SK-N-MC (cell line): ENCODE measurements around the gene DOP1A.

ENCODE experiments used
- DNase-seq: peaks from one replicate; pipeline ENCODE4 v3.0.0-alpha.2; 2011; ENCODE audit warnings: low read depth, low spot score
- H3K27ac ChIP-seq: fragments of 200-600 bp; sonication (generic); 2 replicates; pipeline ENCODE4 v1.5.1; 2016; ENCODE audit warnings: mixed run types
- H3K36me3 ChIP-seq: fragments of 200-600 bp; sonication (generic); 2 replicates; pipeline ENCODE4 v1.6.1; 2017; ENCODE audit warnings: antibody characterized with exemption, low read length, mixed read lengths; ENCODE audit not compliant: insufficient read depth
- H3K4me3 ChIP-seq: fragments of 200-600 bp; sonication (generic); 2 replicates; pipeline ENCODE4 v1.5.1; 2016
- H3K9ac ChIP-seq: fragments of 200-600 bp; sonication (generic); 2 replicates; pipeline ENCODE4 v1.8.0; 2017; ENCODE audit warnings: mixed run types, mixed read lengths; ENCODE audit not compliant: insufficient read length
- H3K9me3 ChIP-seq: fragments of 200-600 bp; sonication (generic); 2 replicates; pipeline ENCODE4 v1.6.1; 2017; ENCODE audit warnings: low read depth, mild to moderate bottlenecking, antibody characterized with exemption, low read length, moderate library complexity, mixed read lengths
- EZH2 ChIP-seq: fragments of 200-600 bp; sonication (generic); IDR thresholded peaks from one replicate; pipeline ENCODE4 v1.6.1; 2017; ENCODE audit warnings: antibody characterized with exemption
- FOXP2 ChIP-seq: optimal IDR thresholded peaks from 2 replicates; pipeline ENCODE3; 2011; ENCODE audit warnings: mild to moderate bottlenecking, moderate library complexity; ENCODE audit not compliant: insufficient read depth; ENCODE audit errors: extremely low read length, control extremely low read depth
- POLR2AphosphoS5 ChIP-seq: IDR thresholded peaks from 2 replicates; pipeline ENCODE4 v1.6.1; 2012; ENCODE audit warnings: mild to moderate bottlenecking, low read depth, low read length, borderline replicate concordance

Gene DOP1A

DNA sequence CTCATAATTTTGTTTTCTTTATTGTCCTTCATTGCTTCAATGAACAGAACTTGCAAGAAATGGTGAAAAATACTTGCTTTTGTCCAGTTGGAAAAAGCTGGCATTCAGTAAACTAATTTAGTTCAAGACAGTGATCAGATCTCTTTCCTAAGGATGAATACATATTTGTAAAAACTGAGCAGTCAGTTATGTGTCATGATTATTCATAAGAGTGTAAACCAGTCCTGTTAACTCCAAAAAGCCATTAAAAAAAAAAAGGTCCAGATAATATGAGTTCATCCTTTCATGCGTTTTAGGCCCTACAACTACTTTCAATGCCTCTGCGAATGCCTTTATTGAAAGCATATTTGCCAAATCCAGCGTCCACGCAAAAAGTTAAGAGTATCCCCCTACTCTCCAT, 125.0 kb downstream of the DOP1A start:
- Histone ChIP-seq H3K4me3 (peak overlapping the region; percentile 97), H3K27ac (no peak overlapping the region), H3K9me3 (no peaks in the 10 kb centered on the region), H3K9ac (peak overlapping the region; percentile 85), H3K36me3 (peaks cover 27% of the 10 kb centered on the region)
- no peak for TF ChIP-seq POLR2AphosphoS5
- TF ChIP-seq FOXP2 = no peak
- TF ChIP-seq EZH2 = no peak
- no peak for DNase-seq

DNA sequence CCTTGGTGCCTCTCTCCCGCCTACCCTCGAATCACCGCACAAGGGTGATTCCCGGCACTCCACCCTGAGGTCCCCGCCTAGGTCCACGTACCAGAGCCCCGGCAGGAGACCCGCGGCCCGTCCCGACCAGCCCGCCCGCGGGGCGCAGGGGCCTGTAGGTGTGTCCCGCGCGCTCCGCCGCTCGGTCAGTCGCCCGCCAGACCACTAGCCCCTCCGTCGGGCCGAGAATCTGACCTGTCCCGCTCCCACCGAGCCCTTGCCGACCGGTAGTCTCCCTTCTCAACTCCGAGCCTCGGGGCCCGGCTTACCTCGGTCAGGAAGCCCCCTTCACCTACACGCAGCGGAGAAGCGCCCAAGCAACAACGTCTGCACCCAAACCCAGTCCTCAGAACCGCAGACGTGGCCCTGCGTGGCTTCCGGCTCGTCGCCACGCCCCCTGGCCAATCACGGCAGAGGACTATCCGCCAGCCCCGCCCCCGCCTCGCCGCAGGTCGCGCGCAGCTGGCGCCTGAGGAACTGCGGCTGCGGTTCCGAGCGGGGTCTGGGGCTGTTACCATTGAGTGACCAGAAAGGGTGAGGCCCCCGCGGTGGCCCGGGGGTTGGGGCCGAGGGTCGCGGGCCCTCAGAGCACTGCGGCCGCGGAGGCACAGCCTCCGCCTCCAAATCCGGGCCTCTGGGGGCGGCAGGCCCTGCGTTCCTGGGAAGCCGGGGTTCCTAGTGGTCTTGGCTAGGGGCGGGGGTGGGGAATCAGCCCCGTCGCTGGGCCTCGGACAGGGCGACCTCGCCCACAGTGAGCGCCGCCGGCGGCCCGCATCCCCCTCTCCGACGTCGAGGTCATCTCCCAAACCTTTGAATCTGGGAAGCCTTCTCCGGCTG, 125.6 kb downstream of the DOP1A start, which contains the start of the genes PGM3 and RWDD2A:
Gene PGM3 (minus strand): TSS at position 395 of the 876 bp plus-strand sequence. CDS start 2,253 bp downstream, outside the sequence.
Gene RWDD2A (plus strand): TSS at position 487 of the 876 bp plus-strand sequence. CDS start 1,095 bp downstream, outside the sequence.
- TF ChIP-seq POLR2AphosphoS5 (peak; percentile 93), FOXP2 (no peak), EZH2 (no peak)
- peak within 1 kb of the TSS; percentile 97 for H3K4me3 ChIP-seq
- no peaks in the 10 kb centered on the region for H3K9me3 ChIP-seq
- peak within 1 kb of the TSS; percentile 85 for H3K9ac ChIP-seq
- DNase-seq = no peak
- no peak within 1 kb of the TSS for H3K27ac ChIP-seq
- H3K36me3 ChIP-seq = peaks cover 26% of the 10 kb centered on the region

- H3K36me3 ChIP-seq = peaks cover 19% of the 10 kb centered on the region
- DNase-seq = no peak
- TF ChIP-seq EZH2 (no peak), FOXP2 (no peak), POLR2AphosphoS5 (no peak)
- peak overlapping the region; percentile 85 for H3K9ac ChIP-seq
- no peaks in the 10 kb centered on the region for H3K9me3 ChIP-seq
- H3K4me3 ChIP-seq = peak overlapping the region; percentile 97
- H3K27ac ChIP-seq = no peak overlapping the region
Observed at GRCh38 chr6:83193747-83194566, 126.5 kb downstream of the DOP1A start.

- H3K4me3 ChIP-seq = no peak overlapping the region
- no peak overlapping the region for H3K9ac ChIP-seq
- TF ChIP-seq FOXP2 (no peak), POLR2AphosphoS5 (no peak), EZH2 (no peak)
- H3K36me3 ChIP-seq = no peaks in the 10 kb centered on the region; the same call in 1 of the 2 replicates
- no peak overlapping the region for H3K27ac ChIP-seq
- DNase-seq = no peak
- H3K9me3 ChIP-seq = no peaks in the 10 kb centered on the region
Observed at GRCh38 chr6:83198486-83199172, 131.2 kb downstream of the DOP1A start.

GRCh38 chr6:83199173-83199862, 131.8 kb downstream of the DOP1A start:
- TF ChIP-seq EZH2 (no peak), FOXP2 (no peak), POLR2AphosphoS5 (no peak)
- DNase-seq = no peak
- Histone ChIP-seq H3K4me3 (no peak overlapping the region), H3K9me3 (no peaks in the 10 kb centered on the region), H3K27ac (no peak overlapping the region), H3K36me3 (no peaks in the 10 kb centered on the region; the same call in 1 of the 2 replicates), H3K9ac (no peak overlapping the region)

DNA sequence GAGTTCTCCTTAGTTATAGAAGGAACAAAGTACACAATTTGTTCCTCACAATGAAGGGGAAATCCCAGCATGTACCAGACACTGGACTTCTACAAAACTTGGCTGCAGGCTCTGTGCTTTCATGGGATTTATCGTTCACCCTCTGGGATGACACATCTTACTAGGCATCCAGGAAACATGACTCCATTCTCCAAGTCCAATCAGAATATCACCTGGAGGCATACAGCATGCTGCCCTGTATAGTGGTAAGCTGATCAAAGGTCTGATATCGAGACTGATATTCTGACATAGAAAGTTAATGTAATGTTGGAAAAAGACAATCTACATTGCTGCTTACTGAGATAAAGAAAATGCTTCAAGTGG, 132.4 kb downstream of the DOP1A start:
- Histone ChIP-seq H3K27ac (no peak overlapping the region), H3K4me3 (no peak overlapping the region), H3K9me3 (no peaks in the 10 kb centered on the region), H3K36me3 (no peaks in the 10 kb centered on the region; the same call in 1 of the 2 replicates), H3K9ac (no peak overlapping the region)
- no peak for TF ChIP-seq POLR2AphosphoS5
- no peak for TF ChIP-seq FOXP2
- no peak for TF ChIP-seq EZH2
- DNase-seq = no peak

DNA sequence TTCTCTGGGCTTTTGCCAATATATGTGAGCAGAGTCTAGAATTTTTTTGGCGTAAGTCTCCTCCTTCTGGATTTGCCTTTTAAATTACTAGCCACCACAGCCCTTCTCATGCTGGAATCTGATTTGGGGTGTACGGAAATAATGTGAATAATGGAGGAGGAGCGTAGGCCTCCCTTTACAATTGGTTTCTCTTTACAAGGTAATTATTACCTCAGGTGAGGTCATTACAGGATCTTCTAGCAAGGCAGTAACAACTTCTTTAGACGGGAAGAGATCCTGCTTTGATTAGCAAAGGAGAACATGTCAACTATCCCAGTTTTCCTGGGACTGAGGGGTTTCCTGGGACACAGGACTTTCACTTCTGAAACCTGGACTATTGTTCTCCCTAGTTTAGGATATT, 134.6 kb downstream of the DOP1A start:
- no peak overlapping the region for H3K27ac ChIP-seq
- H3K9ac ChIP-seq = no peak overlapping the region
- H3K36me3 ChIP-seq = peaks cover 5% of the 10 kb centered on the region; the same call in 1 of the 2 replicates
- no peak for DNase-seq
- no peaks in the 10 kb centered on the region for H3K9me3 ChIP-seq
- TF ChIP-seq EZH2 = no peak
- TF ChIP-seq FOXP2 = no peak
- TF ChIP-seq POLR2AphosphoS5 = no peak
- H3K4me3 ChIP-seq = no peak overlapping the region
